ENCODE results near the gene MEP1B. TPM values are rescaled to one million over a fixed set of nuclear protein-coding genes. Genes with fewer than 3 reads are reported as not detected.

MEP1B gene
- total and polyA plus RNA-seq, 2 experiments from 2014 or later, result not detected

DNA sequence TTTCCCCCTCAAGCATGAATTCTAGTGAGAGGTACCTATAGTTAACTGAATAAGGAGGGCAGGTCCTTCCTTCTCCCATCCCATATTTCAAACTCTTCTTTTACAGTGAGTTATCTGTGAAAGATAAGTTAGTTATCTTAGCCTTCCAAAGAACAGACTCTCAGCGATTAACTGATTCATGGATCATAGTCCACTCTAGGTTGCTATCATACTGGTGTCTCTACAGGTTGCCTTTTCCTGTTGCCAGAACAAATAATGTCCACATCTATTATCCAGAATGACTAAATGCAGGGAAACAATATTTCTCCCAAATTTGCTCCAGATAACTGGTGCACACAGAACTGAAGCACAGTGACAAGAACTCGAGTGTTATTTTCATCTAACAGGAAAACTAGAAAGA, 68.3 kb downstream of the MEP1B start (continued):
- TF ChIP-seq, protein P1, sequence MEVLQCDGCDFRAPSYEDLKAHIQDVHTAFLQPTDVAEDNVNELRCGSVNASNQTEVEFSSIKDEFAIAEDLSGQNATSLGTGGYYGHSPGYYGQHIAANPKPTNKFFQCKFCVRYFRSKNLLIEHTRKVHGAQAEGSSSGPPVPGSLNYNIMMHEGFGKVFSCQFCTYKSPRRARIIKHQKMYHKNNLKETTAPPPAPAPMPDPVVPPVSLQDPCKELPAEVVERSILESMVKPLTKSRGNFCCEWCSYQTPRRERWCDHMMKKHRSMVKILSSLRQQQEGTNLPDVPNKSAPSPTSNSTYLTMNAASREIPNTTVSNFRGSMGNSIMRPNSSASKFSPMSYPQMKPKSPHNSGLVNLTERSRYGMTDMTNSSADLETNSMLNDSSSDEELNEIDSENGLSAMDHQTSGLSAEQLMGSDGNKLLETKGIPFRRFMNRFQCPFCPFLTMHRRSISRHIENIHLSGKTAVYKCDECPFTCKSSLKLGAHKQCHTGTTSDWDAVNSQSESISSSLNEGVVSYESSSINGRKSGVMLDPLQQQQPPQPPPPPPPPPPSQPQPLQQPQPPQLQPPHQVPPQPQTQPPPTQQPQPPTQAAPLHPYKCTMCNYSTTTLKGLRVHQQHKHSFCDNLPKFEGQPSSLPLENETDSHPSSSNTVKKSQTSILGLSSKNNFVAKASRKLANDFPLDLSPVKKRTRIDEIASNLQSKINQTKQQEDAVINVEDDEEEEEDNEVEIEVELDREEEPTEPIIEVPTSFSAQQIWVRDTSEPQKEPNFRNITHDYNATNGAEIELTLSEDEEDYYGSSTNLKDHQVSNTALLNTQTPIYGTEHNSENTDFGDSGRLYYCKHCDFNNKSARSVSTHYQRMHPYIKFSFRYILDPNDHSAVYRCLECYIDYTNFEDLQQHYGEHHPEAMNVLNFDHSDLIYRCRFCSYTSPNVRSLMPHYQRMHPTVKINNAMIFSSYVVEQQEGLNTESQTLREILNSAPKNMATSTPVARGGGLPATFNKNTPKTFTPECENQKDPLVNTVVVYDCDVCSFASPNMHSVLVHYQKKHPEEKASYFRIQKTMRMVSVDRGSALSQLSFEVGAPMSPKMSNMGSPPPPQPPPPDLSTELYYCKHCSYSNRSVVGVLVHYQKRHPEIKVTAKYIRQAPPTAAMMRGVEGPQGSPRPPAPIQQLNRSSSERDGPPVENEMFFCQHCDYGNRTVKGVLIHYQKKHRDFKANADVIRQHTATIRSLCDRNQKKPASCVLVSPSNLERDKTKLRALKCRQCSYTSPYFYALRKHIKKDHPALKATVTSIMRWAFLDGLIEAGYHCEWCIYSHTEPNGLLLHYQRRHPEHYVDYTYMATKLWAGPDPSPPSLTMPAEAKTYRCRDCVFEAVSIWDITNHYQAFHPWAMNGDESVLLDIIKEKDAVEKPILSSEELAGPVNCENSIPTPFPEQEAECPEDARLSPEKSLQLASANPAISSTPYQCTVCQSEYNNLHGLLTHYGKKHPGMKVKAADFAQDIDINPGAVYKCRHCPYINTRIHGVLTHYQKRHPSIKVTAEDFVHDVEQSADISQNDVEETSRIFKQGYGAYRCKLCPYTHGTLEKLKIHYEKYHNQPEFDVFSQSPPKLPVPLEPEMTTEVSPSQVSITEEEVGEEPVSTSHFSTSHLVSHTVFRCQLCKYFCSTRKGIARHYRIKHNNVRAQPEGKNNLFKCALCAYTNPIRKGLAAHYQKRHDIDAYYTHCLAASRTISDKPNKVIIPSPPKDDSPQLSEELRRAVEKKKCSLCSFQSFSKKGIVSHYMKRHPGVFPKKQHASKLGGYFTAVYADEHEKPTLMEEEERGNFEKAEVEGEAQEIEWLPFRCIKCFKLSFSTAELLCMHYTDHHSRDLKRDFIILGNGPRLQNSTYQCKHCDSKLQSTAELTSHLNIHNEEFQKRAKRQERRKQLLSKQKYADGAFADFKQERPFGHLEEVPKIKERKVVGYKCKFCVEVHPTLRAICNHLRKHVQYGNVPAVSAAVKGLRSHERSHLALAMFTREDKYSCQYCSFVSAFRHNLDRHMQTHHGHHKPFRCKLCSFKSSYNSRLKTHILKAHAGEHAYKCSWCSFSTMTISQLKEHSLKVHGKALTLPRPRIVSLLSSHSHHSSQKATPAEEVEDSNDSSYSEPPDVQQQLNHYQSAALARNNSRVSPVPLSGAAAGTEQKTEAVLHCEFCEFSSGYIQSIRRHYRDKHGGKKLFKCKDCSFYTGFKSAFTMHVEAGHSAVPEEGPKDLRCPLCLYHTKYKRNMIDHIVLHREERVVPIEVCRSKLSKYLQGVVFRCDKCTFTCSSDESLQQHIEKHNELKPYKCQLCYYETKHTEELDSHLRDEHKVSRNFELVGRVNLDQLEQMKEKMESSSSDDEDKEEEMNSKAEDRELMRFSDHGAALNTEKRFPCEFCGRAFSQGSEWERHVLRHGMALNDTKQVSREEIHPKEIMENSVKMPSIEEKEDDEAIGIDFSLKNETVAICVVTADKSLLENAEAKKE (CRISPR knock-in tag; IDR thresholded peaks at IDR 0.05), result no peak
- TF ChIP-seq CREB1 (CRISPR knock-in tag; IDR thresholded peaks at IDR 0.05; ENCODE audit: low read depth) (no peak), POLR2AphosphoS5 (IDR thresholded peaks at IDR 0.05; ENCODE audit: low read depth) (no peak), ZNF331 (CRISPR knock-in tag; IDR thresholded peaks at IDR 0.05; ENCODE audit: low read depth) (no peak)

GRCh38 chr18:32258558-32259204, 68.8 kb downstream of the MEP1B start:
- ATAC-seq, result no peak
- Histone ChIP-seq H3K9me2 (ENCODE audit: insufficient read depth) (peaks cover 15% of the 10 kb centered on the region), H3K27me3 (ENCODE audit: insufficient read depth) (no peaks in the 10 kb centered on the region)

More at GRCh38 chr18:32258558-32259204, 68.8 kb downstream of the MEP1B start:
- Mint-ChIP-seq H3K27ac (no peak overlapping the region), H3K27me3 (ENCODE audit: insufficient read depth, low read depth, poor library complexity) (no peaks in the 10 kb centered on the region), H3K36me3 (ENCODE audit: low read depth) (no peaks in the 10 kb centered on the region; the same call in 2 of the 3 replicates), H3K4me1 (no peaks in the 10 kb centered on the region), H3K4me3 (no peak overlapping the region), H3K9me3 (no peaks in the 10 kb centered on the region)
- Histone ChIP-seq H3K27ac (ENCODE audit: low read depth) (no peak overlapping the region), H4K20me1 (replicated peaks; ENCODE audit: insufficient read depth) (no peaks in the 10 kb centered on the region), H3K36me3 (ENCODE audit: insufficient read depth) (no peaks in the 10 kb centered on the region), H3K4me1 (ENCODE audit: insufficient read depth) (no peaks in the 10 kb centered on the region), H3K79me2 (replicated peaks; ENCODE audit: insufficient read depth) (no peaks in the 10 kb centered on the region), H3K4me3 (no peak overlapping the region), H3K4me2 (no peak overlapping the region), H2AFZ (no peak overlapping the region), H3F3A (replicated peaks; ENCODE audit: low read depth) (no peaks in the 10 kb centered on the region)
- no peak for DNase-seq (ENCODE audit: low spot score)
- TF ChIP-seq JUNB (IDR thresholded peaks at IDR 0.05; ENCODE audit: unreplicated experiment) (no peak), CTCF (conservative IDR thresholded peaks at IDR 0.05; ENCODE audit: low read depth in 2 of 2) (no peak), CREB1 (CRISPR knock-in tag; IDR thresholded peaks at IDR 0.05; ENCODE audit: low read depth) (no peak)
- TF ChIP-seq, protein P2, sequence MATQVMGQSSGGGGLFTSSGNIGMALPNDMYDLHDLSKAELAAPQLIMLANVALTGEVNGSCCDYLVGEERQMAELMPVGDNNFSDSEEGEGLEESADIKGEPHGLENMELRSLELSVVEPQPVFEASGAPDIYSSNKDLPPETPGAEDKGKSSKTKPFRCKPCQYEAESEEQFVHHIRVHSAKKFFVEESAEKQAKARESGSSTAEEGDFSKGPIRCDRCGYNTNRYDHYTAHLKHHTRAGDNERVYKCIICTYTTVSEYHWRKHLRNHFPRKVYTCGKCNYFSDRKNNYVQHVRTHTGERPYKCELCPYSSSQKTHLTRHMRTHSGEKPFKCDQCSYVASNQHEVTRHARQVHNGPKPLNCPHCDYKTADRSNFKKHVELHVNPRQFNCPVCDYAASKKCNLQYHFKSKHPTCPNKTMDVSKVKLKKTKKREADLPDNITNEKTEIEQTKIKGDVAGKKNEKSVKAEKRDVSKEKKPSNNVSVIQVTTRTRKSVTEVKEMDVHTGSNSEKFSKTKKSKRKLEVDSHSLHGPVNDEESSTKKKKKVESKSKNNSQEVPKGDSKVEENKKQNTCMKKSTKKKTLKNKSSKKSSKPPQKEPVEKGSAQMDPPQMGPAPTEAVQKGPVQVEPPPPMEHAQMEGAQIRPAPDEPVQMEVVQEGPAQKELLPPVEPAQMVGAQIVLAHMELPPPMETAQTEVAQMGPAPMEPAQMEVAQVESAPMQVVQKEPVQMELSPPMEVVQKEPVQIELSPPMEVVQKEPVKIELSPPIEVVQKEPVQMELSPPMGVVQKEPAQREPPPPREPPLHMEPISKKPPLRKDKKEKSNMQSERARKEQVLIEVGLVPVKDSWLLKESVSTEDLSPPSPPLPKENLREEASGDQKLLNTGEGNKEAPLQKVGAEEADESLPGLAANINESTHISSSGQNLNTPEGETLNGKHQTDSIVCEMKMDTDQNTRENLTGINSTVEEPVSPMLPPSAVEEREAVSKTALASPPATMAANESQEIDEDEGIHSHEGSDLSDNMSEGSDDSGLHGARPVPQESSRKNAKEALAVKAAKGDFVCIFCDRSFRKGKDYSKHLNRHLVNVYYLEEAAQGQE (IDR thresholded peaks at IDR 0.05; ENCODE audit: unreplicated experiment), result no peak

All from GM23338 (cell line).